COLO668 (cell line): ENCODE results near the gene AK9.

Experiments used
- DNase-seq: peaks from one replicate; lab custom pipeline; 2025; ENCODE audit not compliant: unreplicated experiment; lab: John Stamatoyannopoulos, UW

The AK9 gene

DNA sequence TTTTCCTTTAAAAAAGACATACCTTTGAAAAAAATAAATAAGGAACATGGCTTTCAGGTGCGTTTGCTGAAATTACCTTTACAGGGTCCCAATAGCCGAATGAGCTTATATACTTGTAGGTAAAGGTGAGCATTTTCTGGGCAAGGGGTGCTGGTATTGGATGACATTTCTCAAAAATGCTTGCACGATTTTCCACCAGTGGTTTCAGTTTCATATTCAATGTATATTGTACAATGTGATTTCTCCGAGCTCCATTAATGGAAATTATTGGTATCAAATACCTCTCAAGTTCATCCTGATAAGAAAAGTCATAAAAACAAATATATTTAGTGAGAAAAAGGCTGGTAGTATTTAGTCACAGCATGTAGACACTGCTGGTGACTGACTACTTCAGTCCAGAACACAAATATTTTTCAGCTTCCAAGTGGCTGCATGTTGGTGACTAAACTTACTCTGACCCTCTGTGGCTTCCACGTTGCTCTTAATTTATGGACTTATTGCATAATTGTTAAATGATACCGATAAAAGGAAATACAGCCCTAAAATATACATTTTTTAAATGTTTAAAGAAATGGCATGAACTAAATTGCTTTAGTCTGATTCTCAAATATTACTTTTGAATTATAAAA, 175.1 kb downstream of the AK9 start:
- DNase-seq: no peak

DNA sequence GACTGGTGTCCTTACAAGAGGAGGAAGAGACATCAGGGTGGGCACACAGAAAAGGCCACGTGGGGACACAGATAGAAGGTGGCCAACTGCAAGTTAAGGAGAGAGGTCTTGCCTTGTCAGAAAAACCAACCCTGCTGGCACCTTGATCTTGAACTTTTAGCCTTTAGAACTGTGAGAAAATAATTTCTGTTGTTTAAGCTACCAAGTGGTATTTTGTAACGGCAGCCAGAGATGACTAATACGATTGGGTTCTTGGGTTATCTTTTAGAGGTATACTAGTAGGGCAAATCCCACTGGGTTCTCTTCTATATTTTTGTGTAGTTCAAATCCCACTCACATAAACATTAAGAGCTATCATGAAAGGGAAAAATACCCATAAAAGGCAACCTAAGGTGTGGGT, 176.1 kb downstream of the AK9 start:
- no peak for DNase-seq

DNA sequence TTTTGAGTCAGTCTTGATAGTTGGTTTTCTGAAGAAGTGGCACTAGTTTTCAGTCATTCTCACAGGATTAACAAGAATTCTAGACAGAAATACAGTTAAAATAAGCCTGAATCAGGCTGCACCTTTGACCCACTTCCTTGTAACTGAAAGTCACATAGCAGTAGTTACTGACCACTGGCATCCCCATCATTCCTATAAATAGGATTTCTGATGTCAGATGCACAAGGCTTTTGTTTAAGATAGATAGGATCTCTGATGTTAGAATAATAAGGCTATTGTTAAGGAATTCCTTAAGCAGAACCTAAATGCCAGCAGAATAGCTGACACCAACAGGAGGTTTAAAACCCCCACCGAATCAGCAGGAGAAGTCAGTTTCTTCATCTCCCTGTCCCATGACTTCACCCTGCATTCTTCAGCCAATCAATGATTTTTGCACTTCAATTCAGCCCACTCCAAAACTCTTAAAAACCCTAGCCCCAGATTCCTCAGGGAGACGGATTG, 177.4 kb downstream of the AK9 start:
- DNase-seq: no peak

DNA sequence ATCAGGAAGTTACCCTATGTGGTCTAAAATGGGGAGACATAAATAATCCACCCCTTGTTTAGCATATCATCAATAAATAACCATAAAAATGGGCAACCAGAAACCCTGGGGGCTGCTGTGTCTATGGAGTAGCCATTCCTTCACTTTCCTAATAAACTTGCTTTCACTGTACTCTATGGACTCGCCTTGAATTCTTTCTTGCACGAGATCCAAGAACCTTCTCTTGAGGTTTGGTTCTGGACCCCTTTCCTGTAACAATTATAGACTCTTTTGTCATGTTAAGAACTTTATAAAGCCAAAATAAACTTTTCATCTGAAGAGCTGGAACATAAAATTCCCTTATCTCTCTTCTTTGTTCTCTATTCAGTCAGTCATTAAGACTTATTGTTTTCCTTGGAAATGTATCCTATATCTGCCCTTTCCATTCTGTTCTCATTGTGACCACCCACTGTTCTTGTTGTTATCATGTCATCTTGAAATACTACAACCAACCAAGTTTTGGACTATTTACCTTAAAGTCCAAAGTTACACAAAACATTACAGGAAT, 178.7 kb downstream of the AK9 start:
- no peak for DNase-seq

DNA sequence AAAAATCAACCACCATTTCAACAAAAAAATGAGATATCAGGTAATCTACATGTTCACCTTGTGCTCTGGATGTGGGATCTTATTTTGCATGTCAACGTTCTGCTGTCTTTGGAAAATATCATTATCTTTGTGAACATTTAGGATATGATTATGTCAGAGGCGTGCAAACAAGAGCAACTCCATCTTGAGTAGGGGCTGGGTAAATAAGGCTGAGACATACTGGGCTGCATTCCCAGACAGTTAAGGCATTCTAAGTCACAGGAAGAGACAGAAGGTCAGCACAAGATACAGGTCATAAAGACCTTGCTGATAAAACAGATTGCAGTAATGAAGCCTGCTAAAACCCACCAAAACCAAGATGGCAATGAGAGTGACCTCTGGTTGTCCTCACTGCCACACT, 179.2 kb downstream of the AK9 start:
- no peak for DNase-seq

DNA sequence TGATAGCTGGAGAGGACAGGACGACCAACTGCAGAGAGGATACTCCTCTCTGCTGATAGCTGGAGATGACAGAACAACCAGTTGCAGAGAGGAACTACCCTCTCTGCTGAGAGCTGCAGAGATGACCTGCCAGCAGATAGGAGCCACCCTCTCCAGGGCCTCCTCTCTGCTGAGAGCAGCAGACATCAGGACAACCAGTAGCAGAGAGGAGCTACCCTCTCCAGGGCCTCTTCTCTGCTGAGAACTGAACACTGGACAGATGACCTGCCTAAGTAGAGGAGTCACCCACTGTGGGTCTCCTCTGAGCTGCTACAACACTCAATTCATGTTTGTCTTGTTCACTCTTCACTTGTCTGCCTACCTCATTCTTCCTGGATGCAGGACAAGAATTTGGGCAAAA, 180.6 kb downstream of the AK9 start:
- DNase-seq: no peak

DNA sequence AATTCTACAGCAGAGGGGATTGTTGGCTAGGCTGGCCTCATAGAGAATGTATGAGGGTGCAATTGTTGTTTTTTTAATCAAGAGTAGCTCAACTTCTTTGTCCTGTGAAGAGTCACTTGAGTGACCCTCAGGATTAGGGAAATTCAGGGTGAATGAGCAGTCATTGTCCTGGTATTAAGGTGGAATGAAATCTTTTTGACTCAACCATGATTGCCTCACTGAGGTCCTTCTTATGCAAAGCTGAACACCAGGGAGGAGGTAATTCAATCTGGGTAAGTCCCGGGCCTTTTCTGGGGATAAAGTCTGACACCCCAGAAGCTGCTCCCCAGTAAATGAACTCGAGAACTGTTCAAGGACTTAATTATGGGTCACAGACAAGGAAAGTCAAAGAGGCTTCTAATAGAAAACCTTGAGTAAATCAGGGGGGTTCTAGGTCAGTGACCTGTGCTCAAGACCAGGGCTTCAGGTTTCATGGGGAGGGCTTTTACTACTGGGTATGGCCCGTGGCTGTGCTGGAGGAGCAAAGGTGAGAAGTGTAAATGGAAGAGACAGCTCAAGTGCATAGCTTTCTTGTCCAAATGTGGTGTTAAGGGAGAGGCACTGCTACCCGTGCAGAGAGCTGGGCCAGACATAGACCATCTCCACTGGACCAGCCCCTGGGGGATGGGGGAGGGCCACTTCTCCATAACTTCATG, 182.7 kb downstream of the AK9 start:
- DNase-seq: no peak

DNA sequence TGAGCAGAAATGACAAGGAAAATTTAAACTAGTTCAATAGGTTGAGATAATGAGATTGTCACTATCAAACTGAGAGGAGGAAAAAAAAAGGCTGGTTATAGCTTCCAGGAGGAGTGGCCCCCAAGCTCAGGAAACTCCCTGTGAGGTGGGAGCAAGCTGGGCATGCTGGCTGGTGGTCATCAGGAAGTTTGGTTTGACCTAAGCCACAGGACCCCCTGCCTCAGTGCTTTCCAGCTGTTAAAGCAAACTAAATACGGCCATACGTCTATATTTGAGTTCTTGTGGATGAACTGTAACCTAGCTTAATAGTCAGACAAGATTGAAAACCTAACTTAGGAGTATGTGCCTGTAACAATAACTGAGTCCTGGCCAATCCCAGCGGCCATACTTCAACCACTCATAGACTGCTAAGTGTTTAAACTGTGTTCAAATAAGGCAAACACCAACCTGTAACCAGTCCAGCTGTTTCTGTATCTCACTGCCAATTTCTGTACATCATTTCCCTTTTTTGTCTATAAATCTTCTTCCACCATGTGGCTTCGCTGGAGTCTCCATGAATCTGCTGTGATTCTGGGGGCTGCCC, 183.4 kb downstream of the AK9 start:
- no peak for DNase-seq

DNA sequence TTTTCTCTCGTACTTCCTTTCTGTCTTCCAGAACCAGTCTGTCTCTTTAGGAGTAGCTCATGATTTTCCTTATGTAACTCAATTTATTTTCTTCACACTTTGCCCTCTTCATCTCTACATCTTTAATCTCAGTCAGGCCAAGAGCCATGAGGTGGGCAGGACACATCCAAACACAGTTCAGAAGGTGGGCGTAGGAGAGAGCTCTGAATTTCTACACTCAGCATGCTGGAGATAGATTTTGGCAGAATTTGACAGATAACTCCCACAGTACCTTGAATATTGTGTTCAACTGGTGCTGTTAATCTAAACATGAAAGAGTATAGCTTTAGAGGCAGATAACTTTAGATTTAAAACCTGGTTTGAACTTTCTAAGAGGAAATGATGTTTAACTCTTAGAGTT, 184.2 kb downstream of the AK9 start:
- DNase-seq: no peak

DNA sequence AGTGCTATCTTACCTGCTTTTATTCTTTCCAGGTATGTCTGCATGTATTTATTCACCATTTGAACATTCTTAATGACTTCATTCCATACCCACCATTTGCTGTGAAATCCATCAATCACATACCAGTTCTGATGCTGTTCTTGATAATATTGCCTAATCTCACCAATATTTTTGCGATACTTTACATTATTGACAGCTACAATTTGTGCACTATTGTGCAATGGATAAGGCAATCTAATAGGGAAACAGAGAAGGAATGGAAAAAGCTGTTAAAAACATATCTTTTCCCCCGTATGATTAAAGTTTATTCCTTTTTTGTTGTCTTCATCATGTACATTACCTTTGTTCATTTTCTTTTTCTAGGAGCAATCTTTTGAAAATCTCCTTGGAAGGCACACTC, 184.7 kb downstream of the AK9 start:
- DNase-seq: no peak

DNA sequence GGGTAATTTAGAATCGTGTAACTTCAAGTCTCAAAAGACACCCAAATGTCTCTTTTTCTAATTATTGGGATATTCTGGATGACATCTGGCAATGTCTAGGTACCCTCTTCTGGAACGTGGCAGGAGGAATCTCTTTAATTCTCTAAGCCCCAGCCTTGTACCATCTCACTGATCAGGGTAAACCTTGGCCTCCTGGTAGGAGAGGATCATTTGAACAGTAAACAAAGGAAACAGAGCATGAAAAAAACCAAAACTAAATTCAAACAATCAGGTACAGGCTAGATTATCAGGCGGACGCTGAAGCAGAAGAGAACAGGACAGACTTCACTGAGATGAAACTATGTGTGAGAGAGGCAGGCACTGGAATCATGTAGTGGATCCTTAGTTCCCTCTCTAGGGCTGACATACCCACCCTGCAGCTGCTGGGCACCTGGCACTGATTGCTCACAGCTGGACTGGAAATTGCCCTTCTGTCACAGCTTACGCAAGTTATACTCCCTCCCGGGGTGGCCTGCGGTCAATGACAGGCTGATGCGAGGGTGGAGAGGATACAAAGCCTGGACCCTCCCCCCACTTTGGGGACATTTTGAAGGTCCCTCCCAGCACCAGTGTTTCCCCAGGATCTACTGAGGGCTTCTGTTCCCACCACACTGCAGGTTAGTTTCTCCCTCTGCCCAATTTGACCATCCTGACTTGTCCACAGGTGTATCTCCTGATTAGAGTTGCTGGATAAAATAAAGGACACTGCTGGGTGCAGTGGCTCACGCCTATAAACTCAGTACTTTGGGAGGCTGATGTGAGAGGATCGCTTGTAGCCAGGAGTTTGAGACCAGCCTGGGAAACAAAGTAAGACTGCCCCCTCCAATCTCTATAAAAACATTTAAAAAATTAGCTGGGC, 187.4 kb downstream of the AK9 start:
- peak; percentile 10 for DNase-seq

DNA sequence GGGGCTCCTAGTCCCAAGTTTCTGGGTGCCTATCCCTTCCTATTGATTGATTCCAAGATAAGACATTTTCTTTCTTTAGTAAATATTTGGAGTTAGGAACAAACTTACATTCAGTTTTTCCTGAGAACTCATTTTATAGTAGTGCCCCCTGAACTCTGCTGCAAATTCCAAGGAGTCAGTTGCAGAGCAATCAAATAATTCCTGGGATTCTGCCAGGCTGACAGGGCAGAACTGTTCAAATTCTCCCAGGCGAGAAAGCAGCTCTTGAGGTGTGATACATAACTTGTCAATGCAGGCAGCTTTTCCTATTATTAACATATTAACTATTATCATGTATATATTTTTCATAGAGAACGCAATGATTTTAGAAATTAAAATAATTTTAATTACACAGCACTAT, 192.1 kb downstream of the AK9 start:
- DNase-seq: no peak

DNA sequence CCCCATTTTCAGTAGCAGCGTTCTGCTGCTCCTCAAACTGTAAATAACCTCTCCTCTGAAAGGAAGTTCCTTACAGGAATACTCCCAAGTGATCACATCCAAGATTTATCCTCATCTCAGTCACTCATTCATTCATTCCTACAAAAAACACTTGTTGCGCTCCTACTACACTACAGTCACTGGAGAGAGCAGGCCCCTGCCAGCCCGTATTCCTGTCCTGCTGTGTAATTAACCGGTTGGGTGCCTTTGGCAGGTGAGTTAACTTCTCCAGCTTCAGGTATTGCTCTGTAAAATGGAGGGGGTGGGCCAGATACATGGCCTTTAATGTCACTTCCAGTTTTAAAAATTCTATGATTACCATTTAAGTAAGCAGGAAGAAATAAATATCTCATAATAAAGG, 192.9 kb downstream of the AK9 start:
- DNase-seq: no peak

DNA sequence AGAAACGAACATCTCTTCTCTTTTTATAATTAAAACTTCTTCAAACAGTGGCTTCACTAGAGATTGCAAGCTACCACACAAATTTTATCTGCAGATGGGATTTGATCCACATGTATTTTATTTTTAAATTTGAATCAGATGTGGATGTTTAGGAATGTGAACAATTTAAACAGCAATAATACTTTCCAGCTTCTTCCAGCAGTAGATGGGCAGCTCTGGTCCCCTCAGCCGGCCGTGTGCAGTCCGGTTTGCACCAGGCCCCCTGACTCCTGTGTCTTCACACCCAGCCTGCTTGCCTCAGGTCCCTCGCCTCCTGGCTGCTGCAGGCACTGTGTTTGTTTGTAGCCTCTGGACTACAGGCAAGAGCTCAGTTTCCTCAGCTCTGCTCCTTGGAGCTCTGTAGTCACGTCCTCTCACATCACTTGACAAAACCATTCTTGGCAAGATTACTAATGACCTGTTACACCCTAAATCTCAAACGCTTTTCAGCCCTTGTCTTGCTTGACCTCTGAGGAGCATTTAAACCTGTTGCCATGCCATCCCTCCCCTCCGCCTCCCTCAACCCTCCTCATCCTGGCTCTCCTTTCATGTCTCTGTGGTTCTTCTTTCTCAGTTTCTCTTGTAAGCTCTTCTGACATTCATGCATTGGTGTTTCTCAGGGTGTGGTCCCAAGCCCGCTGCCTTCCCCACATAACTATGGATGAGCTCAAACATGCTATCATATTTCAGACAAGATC, 194.8 kb downstream of the AK9 start:
- no peak for DNase-seq

DNA sequence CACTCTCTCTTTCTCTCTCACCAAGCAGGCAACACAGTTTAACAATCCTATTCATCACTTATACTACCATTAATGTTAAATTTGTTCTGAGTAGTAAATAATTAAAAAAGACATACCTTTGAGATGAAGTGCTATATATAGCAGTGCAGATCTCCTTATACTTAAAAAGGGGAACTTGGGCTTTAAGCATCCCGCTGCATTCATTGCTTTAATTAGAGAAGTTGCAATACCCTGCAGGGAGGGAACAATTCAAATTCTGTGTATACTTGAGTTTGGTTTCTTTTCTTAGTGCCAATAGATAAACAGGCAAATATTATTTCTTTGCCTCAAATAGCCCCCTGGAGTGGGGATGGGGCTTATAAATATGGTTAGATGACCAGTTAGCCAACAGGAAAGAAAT, 197.1 kb downstream of the AK9 start:
- DNase-seq: no peak

DNA sequence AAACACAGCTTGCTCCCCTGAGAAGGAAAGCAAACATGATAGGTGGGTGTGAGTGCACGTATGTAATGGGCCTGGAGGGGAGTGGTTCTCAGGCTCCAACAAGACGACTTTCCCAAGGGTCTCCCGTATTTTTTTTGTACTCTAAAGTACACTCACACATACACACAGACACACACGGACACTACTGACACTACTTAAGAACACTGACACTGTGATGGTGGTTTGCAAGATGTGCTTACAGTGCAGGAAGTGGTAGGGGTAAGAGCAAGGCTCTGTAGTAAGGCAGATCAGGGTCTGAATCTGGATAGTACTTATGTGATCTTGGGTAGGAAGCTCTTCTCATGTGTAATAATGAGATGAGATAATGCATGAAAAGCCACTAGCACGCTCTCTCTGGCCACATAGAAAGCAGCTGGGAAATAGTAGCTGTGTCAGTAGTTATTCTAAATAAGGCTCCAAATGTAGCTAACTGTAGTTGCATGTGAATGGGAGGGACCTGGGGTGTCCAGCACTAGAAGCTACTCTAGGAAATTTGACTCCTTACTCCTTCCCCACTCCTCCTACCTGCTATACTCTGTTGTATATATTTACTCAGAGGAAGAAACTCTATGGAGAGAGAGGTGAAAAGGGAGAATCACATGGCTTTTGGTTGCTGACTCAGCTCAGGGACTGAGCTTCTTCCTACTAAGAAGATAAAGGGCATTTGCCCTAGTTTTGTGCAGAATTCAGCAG, 199.6 kb downstream of the AK9 start:
- no peak for DNase-seq

DNA sequence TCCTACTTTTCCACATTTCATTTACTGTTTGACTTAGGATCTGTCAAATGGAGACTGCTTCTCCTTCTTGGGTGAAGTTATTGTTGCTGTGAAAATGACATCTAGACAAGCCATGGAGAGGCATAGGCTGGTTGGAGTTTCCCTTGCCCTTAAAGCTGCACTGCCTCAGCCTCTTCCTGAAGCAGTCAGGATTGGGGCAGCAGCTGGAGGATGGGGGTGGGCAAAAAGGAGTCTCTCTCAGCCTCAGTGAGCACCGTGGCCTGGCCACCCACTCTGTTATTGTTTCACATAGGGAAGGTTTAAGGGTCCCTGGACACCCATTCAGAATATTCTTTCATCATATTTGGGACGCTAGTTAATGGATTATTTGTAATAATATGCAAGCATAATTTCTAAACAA, 200.3 kb downstream of the AK9 start:
- DNase-seq: no peak

DNA sequence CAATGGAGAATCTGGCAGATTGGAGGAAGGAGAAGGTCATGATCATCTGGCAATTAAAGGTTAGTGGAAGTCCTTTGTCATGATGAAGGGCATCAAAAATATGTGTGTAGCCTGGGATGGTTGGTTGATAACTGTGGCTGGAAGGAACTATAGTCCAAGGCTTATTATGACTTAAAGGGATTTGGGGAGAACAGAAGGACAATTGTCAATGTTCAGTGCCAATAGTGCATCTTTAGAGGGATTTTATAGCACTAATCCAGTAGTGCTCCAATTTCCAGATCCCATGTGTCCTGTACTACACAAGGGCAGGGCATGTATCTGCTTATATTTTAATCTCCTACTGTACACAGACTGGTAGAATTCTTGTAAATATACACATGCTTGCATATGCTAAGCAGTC, 203.0 kb downstream of the AK9 start:
- DNase-seq: no peak

DNA sequence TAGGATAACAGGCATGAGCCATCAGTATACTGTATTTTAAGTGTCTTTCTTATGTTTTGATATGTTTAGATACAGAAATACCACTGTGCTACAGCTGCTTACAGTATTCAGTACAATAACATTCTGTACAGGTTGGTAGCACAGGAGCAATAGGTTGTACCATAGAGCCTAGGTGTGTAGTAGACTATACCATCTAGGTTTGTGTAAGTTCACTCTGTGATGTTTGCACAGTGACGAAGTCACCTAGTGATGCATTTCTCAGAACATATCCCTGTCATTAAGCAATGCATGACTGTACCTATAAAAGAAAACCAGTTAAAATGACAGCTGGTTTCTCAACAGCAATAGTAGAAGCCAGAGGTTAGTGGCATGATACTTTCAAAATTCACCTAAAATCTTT, 204.9 kb downstream of the AK9 start:
- DNase-seq: no peak
